Measurements from ENCODE around the gene NPHP1.

The NPHP1 gene

DNA sequence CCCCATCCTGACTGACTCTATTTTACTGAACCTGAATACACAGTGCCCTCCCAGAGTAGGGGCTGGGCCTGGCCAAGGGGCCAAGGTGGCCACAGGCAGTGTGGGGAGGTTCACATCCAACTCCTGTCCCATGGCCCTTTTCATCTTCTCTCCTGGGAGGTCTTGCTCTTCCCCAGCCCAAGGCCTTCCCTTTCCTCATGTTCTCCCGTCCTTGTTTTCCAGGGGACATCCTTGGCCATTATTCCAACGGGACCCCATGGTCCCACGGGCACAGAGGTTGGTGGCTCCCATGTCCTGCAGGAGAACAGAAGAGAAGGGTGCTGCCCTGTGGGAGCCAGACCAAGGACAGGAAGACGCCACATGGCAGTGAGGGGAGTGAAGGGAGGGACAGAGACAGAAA is 99.6 kb downstream of the NPHP1 start:
- H3K4me2 ChIP-seq (ENCODE audit: low read depth, low read length, poor library complexity, severe bottlenecking) = no peak overlapping the region
- H3F3A ChIP-seq (ENCODE audit: insufficient read depth) = no peaks in the 10 kb centered on the region
- no peak overlapping the region for H3K27ac ChIP-seq (ENCODE audit: low read depth, low read length)

DNA sequence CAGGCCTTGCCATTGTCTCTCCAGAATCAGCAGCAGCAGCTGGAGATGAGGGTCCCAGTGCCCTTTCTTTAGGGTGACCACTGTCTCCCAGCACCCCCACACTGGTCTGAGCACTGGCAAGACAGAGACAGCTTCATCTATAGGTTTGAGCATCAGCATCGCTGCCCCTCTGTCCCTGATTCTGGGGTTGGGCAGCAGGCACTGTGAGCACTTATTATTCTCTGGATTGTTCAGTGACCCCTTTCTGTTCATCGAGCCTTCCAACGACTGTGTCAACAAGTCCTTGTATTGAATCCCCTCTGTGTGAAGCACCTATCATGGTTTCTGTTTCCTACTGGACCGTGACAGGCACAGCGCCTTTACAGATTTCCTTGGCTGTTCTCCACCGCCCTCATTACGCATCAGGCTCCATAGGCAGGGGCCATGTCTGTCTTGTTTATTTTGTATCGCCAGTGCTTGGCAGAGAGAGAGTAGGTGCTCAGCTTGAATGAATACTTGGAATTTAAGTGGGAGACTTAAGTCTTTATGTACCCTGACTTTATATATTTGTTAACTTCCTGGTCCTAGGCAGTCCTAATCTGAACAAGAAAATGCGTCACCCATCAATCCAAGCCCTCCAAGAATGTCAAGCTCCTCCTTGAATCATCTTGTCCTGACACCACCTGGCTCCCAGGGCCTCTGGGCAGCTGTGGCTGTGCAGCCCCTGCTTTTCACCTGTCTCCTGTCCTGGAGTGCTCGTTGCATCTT is 100.6 kb downstream of the NPHP1 start:
- Histone ChIP-seq H3K9ac (ENCODE audit: low read length) (no peak overlapping the region), H3K79me2 (ENCODE audit: insufficient read depth, low read length) (no peaks in the 10 kb centered on the region), H2AFZ (ENCODE audit: low read depth, low read length, severe bottlenecking) (no peak overlapping the region), H3K9me2 (replicated peaks; ENCODE audit: insufficient read depth, low read length) (no peaks in the 10 kb centered on the region), H3K4me3 (ENCODE audit: insufficient read depth, low read length, poor library complexity, severe bottlenecking) (no peak overlapping the region), H3K36me3 (ENCODE audit: low read length) (no peaks in the 10 kb centered on the region), H3K27me3 (ENCODE audit: low read length) (no peaks in the 10 kb centered on the region), H4K20me1 (ENCODE audit: low read depth, low read length) (no peaks in the 10 kb centered on the region), H3F3A (ENCODE audit: insufficient read depth) (no peaks in the 10 kb centered on the region), H3K4me2 (ENCODE audit: low read depth, low read length, poor library complexity, severe bottlenecking) (no peak overlapping the region), H3K9me3 (ENCODE audit: insufficient read depth, low read length) (no peaks in the 10 kb centered on the region), H3K27ac (ENCODE audit: low read depth, low read length) (no peak overlapping the region)
- no peak for TF ChIP-seq EZH2phosphoT487 (conservative IDR thresholded peaks at IDR 0.05; ENCODE audit: low read length)
- TF ChIP-seq, protein P1, sequence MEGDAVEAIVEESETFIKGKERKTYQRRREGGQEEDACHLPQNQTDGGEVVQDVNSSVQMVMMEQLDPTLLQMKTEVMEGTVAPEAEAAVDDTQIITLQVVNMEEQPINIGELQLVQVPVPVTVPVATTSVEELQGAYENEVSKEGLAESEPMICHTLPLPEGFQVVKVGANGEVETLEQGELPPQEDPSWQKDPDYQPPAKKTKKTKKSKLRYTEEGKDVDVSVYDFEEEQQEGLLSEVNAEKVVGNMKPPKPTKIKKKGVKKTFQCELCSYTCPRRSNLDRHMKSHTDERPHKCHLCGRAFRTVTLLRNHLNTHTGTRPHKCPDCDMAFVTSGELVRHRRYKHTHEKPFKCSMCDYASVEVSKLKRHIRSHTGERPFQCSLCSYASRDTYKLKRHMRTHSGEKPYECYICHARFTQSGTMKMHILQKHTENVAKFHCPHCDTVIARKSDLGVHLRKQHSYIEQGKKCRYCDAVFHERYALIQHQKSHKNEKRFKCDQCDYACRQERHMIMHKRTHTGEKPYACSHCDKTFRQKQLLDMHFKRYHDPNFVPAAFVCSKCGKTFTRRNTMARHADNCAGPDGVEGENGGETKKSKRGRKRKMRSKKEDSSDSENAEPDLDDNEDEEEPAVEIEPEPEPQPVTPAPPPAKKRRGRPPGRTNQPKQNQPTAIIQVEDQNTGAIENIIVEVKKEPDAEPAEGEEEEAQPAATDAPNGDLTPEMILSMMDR (IDR thresholded peaks at IDR 0.05; ENCODE audit: insufficient read depth, low read length, poor library complexity, severe bottlenecking) = no peak

More for the DNA sequence above, 99.6 kb downstream of the NPHP1 start:
- H3K9ac ChIP-seq (ENCODE audit: low read length) = no peak overlapping the region
- no peak overlapping the region for H2AFZ ChIP-seq (ENCODE audit: low read depth, low read length, severe bottlenecking)
- no peaks in the 10 kb centered on the region for H3K9me2 ChIP-seq (replicated peaks; ENCODE audit: insufficient read depth, low read length)
- no peaks in the 10 kb centered on the region for H3K27me3 ChIP-seq (ENCODE audit: low read length)
- H3K9me3 ChIP-seq (ENCODE audit: insufficient read depth, low read length) = no peaks in the 10 kb centered on the region
- TF ChIP-seq, protein P1 (IDR thresholded peaks at IDR 0.05; ENCODE audit: insufficient read depth, low read length, poor library complexity, severe bottlenecking) = no peak
- no peak for TF ChIP-seq EZH2phosphoT487 (conservative IDR thresholded peaks at IDR 0.05; ENCODE audit: low read length)
- no peaks in the 10 kb centered on the region for H3K36me3 ChIP-seq (ENCODE audit: low read length)
- H4K20me1 ChIP-seq (ENCODE audit: low read depth, low read length) = no peaks in the 10 kb centered on the region
- no peak overlapping the region for H3K4me3 ChIP-seq (ENCODE audit: insufficient read depth, low read length, poor library complexity, severe bottlenecking)
- H3K79me2 ChIP-seq (ENCODE audit: insufficient read depth, low read length) = no peaks in the 10 kb centered on the region

DNA sequence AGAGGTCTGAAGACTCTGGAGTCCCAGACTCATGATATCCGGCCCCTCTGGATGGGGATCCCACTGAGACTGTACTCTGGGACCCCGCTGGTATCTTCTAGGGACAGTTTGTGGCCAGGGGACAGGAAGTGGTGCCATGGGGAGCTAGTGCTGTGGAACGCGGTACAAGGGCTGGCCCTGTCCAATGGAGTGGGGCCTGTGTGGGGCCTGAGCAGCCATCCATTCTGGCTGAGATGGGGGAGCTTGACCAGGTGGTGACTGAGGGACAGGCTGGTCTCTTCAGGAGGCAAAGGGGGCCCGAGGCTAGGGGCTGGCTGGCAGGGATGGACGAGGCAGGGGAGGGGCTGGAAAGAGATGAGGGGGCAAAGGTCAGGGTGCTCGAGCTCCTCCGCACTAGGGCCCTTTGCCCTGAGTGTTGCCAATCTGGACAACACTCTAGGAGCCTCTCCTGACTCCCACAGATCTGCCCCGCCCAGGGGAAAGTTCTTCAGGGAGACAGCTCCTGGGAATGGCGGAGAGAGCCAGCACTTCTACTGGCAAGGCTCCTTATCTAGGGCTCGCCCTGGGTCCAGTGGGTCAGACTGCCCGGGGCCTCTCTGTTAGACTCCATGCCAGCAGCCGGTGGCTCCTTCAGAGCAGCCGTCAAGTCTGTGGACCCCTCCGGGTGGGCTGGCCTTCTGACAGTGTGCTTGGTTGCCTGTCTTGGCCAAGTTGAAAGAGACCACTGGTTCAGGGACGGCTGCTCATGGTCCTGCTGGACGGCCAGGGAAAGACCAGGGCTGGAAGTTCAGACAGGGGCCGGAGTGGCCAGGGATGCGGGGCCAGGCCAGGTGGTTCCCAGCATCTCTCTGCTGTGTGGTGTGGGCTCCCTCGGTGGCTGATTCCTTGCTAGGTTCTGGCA is 101.5 kb downstream of the NPHP1 start:
- Histone ChIP-seq H3F3A (ENCODE audit: insufficient read depth) (no peaks in the 10 kb centered on the region), H3K9ac (ENCODE audit: low read length) (no peak overlapping the region), H3K27ac (ENCODE audit: low read depth, low read length) (no peak overlapping the region), H2AFZ (ENCODE audit: low read depth, low read length, severe bottlenecking) (no peak overlapping the region), H3K4me2 (ENCODE audit: low read depth, low read length, poor library complexity, severe bottlenecking) (no peak overlapping the region), H4K20me1 (ENCODE audit: low read depth, low read length) (no peaks in the 10 kb centered on the region), H3K9me3 (ENCODE audit: insufficient read depth, low read length) (no peaks in the 10 kb centered on the region), H3K36me3 (ENCODE audit: low read length) (no peaks in the 10 kb centered on the region), H3K79me2 (ENCODE audit: insufficient read depth, low read length) (no peaks in the 10 kb centered on the region), H3K4me3 (ENCODE audit: insufficient read depth, low read length, poor library complexity, severe bottlenecking) (no peak overlapping the region), H3K27me3 (ENCODE audit: low read length) (no peaks in the 10 kb centered on the region), H3K9me2 (replicated peaks; ENCODE audit: insufficient read depth, low read length) (no peaks in the 10 kb centered on the region)
- no peak for TF ChIP-seq EZH2phosphoT487 (conservative IDR thresholded peaks at IDR 0.05; ENCODE audit: low read length)
- TF ChIP-seq, protein P1 (IDR thresholded peaks at IDR 0.05; ENCODE audit: insufficient read depth, low read length, poor library complexity, severe bottlenecking) = no peak
